ENCODE results near the gene LYST.
"Not testable (repeated sequence)": the region's sequence is repeated elsewhere in the genome, so short reads cannot be mapped to it uniquely, and the experiment has no call there.

LYST gene

DNA sequence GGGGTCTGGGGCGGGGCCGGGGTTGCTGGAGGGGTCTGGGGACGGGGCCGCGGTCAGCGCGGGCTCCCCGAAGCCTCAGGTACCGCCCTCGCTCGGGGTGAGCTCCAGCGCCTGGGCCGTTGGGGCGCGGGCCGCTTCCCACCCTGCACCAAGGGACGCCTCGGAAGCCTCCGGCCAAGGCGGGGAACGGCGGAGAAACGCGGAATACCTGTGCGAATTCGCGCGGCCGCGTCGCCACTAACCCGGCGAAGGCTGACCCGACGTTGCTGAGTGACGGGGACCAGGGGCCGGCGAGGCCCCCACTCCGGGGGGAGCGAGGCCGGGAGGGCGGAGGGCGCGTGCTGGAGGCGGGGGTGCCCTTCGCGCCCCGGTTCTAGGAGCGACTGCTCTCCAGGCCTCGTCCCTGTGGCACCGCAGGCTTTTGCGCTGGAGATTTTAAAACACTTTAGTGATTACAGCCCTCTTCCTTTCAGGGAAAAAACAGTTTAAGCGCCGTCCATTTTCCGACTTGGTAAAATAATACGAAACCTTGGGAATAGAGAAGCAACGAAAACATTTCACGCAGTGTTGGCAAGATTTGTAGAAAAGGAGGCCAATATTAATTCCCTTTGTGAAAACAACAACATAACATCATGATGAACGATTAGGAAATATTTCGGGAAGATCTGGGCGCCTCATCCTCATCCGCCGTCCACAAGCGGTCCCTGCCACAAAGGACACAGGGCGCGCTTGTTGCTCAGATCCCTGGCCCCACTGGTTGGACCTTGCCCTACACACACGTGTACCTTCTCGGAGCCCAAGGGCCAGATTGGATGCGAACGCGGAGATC is 216.2 kb downstream of the LYST start:
- DNase-seq: peak; percentile 75

DNA sequence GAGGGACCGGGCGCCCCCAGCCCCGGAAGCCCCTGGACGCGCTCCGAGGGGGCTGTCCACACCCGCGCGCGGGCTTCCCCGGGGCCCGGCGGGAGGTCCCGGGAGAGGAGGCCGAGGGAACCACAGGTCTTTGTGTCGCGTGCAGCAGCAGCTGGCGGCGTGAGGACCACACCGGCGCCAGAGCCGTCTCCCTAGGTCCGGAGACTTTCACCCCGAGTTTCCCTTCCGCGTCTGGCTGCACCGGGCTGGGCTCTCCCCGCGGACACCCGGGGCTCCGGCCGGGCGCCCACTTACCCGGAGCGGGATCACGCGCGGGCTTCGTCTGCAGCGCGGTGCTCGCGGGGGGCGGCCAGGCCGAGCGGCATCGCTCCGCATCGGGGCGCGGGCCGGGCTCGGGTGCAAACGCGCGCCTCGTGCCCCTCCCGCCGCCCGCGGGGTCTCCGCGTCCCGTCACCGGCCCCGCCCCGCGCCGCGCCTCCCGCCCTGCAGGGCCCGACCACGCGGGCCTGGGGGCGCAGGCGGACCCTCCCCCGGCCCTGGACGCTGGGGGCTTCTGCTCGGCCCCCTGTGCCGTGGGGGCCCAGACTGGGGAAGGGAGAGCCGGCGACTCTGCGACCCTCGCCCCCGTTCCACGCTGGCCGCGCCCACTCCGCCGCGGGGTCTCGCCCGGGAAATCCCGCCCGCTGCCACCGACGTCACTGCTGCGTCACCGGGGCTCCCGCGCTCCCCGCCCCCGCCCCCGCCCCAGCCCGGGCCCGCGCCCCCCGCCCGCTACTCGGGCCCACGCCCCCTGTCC is 217.1 kb downstream of the LYST start, which contains the start of gene GNG4:
GNG4 (minus strand) TSS at position 417 of the 796 bp plus-strand sequence. CDS start 65,946 bp downstream, outside the sequence.
- peak; percentile 58 for DNase-seq

- peak; percentile 54 for DNase-seq
These were observed 217.7 kb downstream of the LYST start for GRCh38 chr1:235648954-235649367.

DNA sequence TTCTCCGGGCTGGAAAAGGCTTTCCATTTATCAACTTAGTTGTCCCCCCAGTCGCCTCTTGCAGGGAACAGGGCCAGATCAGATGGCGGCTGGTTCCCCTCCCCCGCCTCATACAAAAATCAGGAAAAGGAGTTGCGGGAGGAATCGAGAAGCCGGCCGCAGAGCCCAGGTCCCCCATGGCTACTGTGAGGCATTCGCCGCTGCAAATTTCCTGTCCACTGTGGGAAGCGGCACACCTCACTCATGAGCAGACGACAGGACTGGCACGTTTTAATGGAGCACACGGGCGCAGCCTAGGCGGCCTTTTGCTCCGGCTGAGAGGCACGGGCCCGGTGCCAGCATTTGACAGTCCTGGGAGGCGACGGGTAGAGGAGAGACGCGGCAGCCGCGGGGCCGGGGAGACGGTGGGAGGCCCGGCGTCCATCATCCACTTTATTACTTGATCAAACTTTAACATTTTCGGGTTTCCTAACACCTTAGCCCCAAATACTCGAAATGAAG is 218.2 kb downstream of the LYST start:
- DNase-seq: peak; percentile 40

DNA sequence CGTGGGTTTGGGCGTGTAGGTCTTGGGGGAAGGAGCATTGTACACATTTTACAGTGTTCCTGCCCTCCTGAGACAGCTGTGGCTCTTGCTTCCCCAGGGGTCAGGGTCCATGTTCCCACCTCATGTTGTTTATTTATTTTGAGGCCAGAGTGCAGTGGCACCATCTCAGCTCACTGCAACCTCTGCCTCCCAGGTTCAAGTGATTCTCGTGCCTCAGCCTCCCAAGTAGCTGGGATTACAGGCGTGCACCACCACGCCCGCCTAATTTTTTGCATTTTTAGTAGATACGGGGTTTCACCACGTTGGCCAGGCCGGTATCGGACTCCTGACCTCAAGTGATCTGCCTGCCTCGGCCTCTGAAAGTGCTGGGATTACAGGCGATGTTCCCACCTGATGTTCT is 219.2 kb downstream of the LYST start:
- not testable (repeated sequence) for DNase-seq

DNA sequence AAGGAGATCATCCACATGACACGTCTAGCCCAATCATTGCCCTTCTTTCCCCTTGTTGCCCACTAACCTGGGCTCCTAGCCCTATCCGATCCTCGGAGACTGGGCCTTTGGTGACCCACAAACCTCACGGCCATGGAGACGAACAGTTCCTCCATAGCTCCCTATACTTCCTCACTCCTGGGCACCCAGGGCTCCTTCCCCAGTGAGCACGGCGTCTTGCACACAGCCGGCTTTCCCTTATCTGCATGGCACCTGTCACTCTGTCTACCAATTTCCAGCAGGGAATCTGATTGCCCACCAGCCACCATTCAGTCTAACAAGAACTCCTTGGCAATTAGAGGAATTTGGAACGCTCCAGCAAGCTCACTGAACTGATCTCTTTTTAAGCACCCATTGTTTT is 220.2 kb downstream of the LYST start:
- no peak for DNase-seq

- DNase-seq: no peak
These were observed 221.9 kb downstream of the LYST start for GRCh38 chr1:235644693-235645305.

GRCh38 chr1:235643837-235644692 is 222.6 kb downstream of the LYST start:
- DNase-seq: no peak

DNA sequence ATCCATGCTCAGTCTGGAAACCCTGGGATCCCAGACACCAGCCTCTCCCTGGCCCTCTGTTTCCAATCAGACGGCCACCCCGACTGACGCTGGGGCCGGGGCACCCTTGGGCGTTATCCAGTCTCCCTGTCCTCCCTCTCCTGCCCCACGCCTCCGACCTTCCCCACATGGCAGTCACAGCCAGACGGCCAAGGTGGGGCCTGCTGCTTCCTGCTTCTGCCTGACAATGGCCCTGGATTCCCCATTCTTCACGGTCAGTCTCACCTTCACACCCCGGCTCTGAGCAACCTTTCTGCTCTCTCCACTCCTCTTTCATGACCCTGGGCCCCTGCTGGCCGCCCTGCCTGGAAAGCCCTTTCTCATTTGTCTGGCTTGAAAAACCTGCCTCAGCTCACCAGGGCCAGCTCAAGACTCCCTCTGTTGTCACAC is 223.7 kb downstream of the LYST start:
- no peak for DNase-seq

- DNase-seq: no peak
These were observed 224.4 kb downstream of the LYST start for GRCh38 chr1:235642011-235642942.

GRCh38 chr1:235640580-235640979 is 226.1 kb downstream of the LYST start:
- DNase-seq: no peak

DNA sequence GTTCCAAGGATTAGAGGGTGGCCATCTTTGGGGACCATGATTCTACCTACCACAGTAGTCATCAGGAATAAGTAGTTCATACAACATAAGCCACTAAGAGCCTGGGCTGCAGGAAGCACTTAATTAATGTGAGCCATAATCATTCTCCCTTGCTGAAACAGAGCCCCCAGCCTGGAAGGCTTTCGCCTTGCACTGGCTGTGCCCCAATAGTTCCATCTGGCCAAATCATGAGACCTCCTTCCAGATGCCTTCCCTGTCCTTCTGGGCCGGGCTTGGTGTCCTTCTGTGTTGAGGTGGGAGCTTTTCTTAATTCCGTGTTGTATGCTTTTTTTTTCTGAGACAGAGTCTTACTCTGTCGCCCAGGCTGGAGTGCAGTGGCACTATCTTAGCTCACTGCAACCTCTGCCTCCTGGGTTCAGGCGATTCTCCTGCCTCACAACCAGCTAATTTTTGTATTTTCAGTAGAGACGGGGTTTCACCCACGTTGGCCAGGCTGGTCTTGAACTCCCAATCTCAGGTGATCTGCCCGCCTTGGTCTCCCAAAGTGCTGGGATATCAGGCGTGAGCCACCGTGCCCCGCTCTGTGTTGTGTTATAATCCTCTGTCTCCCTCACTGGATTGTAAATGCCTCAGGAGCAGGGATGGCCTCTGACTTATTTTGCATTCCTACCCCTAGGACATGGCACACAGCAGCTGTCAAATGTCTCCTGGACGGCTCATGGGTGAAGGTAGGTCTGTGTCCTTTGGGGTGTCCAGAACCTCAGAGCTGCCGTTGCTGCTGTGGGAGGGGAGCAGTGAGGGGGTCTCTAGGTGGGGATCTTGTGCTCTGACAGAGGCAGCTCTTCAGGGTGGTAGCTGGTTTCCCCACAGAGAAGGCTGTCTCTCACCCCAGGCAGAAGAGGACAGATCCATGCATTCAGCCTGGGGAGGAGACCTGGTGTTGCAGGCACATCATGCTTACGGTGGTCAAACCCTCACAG is 227.2 kb downstream of the LYST start:
- no peak for DNase-seq

DNA sequence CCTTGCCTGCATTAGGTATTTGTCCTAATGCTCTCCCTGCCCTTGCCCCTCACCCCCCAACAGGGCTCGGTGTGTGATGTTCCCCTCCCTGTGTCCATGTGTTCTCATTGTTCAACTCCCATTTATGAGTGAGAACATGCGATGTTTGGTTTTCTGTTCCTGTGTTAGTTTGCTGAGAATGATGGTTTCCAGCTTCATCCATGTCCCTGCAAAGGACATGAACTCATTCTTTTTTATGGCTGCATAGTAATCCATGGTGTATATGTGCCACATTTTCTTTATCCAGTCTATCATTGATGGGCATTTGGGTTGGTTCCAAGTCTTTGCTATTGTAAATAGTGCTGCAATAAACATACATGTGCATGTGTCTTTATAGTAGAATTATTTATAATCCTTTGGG is 228.1 kb downstream of the LYST start:
- not testable (repeated sequence) for DNase-seq

- DNase-seq: no peak
These were observed 228.8 kb downstream of the LYST start for GRCh38 chr1:235637756-235638534.

- no peak for DNase-seq
These were observed 230.6 kb downstream of the LYST start for GRCh38 chr1:235635938-235636662.

GRCh38 chr1:235632506-235633401 is 234.0 kb downstream of the LYST start:
- DNase-seq: peak; percentile 7

GRCh38 chr1:235631816-235632215 is 234.9 kb downstream of the LYST start:
- DNase-seq: no peak
